ENCODE results near the gene SBNO1.

GRCh38 chr12:123250471-123251383 is 113.9 kb downstream of the SBNO1 start:
- TF ChIP-seq CTCF (conservative IDR thresholded peaks at IDR 0.05; ENCODE audit: low read depth, low read length) (no peak), EZH2 (IDR thresholded peaks at IDR 0.05; ENCODE audit: borderline replicate concordance, low read depth, low read length, poor library complexity, severe bottlenecking) (no peak)

Data from A673 (cell line).